ENCODE measurements around the gene PIP5KL1.

PIP5KL1 gene

GRCh38 chr9:127947841-127948710 is 17.5 kb upstream of the PIP5KL1 start:
- DNase-seq (ENCODE audit: low read depth), result no peak

GRCh38 chr9:127946728-127947127 is 16.2 kb upstream of the PIP5KL1 start:
- DNase-seq (ENCODE audit: low read depth), result no peak

GRCh38 chr9:127945942-127946341 is 15.4 kb upstream of the PIP5KL1 start:
- DNase-seq (ENCODE audit: low read depth), result no peak

- DNase-seq (ENCODE audit: low read depth), result no peak
Measured at GRCh38 chr9:127945338-127945737, 14.8 kb upstream of the PIP5KL1 start.

GRCh38 chr9:127944586-127945218 is 14.1 kb upstream of the PIP5KL1 start:
- no peak for DNase-seq (ENCODE audit: low read depth)

- peak; percentile 59 for DNase-seq (ENCODE audit: low read depth)
Measured at GRCh38 chr9:127943731-127944144, 13.2 kb upstream of the PIP5KL1 start.

- DNase-seq (ENCODE audit: low read depth), result no peak
Measured at GRCh38 chr9:127943011-127943662, 12.6 kb upstream of the PIP5KL1 start.

GRCh38 chr9:127942216-127943010 is 11.8 kb upstream of the PIP5KL1 start:
- no peak for DNase-seq (ENCODE audit: low read depth)

- DNase-seq (ENCODE audit: low read depth), result no peak
Measured at GRCh38 chr9:127941961-127942215, 11.3 kb upstream of the PIP5KL1 start.

- no peak for DNase-seq (ENCODE audit: low read depth)
Measured at GRCh38 chr9:127941062-127941960, 10.7 kb upstream of the PIP5KL1 start.

- DNase-seq (ENCODE audit: low read depth), result no peak
Measured at GRCh38 chr9:127940593-127940992, 10.0 kb upstream of the PIP5KL1 start.

- DNase-seq (ENCODE audit: low read depth), result no peak
Measured at GRCh38 chr9:127938298-127938690, 7.7 kb upstream of the PIP5KL1 start.

- DNase-seq (ENCODE audit: low read depth), result peak; percentile 64
Measured at GRCh38 chr9:127937388-127938297, 7.1 kb upstream of the PIP5KL1 start, which contains the start of gene DPM2. TSS of gene DPM2 (minus strand) at chr9:127937854. CDS start at chr9:127937820, 34 bp downstream.

- no peak for DNase-seq (ENCODE audit: low read depth)
Measured at GRCh38 chr9:127937056-127937387, 6.4 kb upstream of the PIP5KL1 start.

- no peak for DNase-seq (ENCODE audit: low read depth)
Measured at GRCh38 chr9:127936347-127936852, 5.8 kb upstream of the PIP5KL1 start.

- DNase-seq (ENCODE audit: low read depth), result no peak
Measured at GRCh38 chr9:127935765-127936221, 5.2 kb upstream of the PIP5KL1 start.

GRCh38 chr9:127934986-127935385 is 4.4 kb upstream of the PIP5KL1 start:
- DNase-seq (ENCODE audit: low read depth), result no peak

- no peak for DNase-seq (ENCODE audit: low read depth)
Measured at GRCh38 chr9:127934248-127934647, 3.7 kb upstream of the PIP5KL1 start.

GRCh38 chr9:127931092-127931881 is 710 bp upstream of the PIP5KL1 start:
- DNase-seq (ENCODE audit: low read depth), result no peak

Data from stimulated activated CD8-positive, alpha-beta memory T cell treated with anti-CD3 and anti-CD28 coated beads, Interleukin-7, amount 100 ng/mL, for 24 hours (primary cell).